Measurements from ENCODE around the gene ARHGAP6. TPM values are rescaled to one million over a fixed set of nuclear protein-coding genes. Genes with fewer than 3 reads are reported as not detected.

ARHGAP6 gene
- total and polyA plus RNA-seq, 8 donors = 7.0 to 25.4 (median 20.5) TPM

DNA sequence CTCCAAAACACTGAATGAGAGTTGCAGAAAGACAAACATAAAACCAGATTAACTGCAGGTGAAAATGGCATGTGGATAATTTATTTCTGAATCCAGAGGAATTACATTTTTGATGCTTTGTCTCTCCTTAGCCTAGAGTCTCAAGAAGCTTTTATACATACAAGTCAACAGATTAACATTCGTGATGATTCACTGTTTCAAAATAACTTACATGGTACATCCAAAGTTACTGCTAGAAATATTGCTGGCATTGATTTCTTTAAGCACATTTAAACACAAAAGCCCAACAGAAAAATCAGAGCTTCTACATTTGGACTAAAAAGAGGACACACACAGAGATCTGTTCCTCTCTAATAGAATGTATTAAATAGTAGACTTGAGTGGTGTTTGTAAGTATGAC lies 266.9 kb downstream of the ARHGAP6 start:
- no peaks in the 10 kb centered on the region for H3K9me3 ChIP-seq
- ATAC-seq (no peak), DNase-seq (no peak)
- H3K36me3 ChIP-seq = no peaks in the 10 kb centered on the region
- no peak overlapping the region for H3K27ac ChIP-seq
- H3K27me3 ChIP-seq = no peaks in the 10 kb centered on the region
- no peaks in the 10 kb centered on the region for H3K4me1 ChIP-seq
- TF ChIP-seq, protein P1, sequence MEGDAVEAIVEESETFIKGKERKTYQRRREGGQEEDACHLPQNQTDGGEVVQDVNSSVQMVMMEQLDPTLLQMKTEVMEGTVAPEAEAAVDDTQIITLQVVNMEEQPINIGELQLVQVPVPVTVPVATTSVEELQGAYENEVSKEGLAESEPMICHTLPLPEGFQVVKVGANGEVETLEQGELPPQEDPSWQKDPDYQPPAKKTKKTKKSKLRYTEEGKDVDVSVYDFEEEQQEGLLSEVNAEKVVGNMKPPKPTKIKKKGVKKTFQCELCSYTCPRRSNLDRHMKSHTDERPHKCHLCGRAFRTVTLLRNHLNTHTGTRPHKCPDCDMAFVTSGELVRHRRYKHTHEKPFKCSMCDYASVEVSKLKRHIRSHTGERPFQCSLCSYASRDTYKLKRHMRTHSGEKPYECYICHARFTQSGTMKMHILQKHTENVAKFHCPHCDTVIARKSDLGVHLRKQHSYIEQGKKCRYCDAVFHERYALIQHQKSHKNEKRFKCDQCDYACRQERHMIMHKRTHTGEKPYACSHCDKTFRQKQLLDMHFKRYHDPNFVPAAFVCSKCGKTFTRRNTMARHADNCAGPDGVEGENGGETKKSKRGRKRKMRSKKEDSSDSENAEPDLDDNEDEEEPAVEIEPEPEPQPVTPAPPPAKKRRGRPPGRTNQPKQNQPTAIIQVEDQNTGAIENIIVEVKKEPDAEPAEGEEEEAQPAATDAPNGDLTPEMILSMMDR (IDR thresholded peaks at IDR 0.05) = no peak
- H3K4me3 ChIP-seq = no peak overlapping the region
- intact Hi-C loops (cut with DNase I) = no loop called here

DNA sequence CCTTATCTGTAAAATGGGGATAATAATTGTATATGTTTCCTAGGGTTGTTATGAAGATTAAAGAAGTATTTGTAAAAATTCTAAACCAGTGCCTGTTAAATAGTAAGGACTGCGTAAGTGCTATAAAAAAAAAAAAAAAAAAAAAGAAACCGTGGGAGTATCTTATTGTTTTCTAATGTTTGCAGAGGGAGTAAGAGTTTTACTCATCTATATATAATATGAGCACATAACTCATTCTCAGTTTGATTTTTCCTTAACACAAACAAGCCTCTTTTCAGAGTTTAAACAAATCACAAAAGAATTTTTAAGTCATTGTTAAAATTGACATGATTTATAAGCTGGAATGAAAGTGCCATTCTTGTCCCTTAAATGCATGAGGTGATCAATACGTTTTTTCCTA lies 267.6 kb downstream of the ARHGAP6 start:
- TF ChIP-seq, protein P1 (IDR thresholded peaks at IDR 0.05) = no peak
- H3K27ac ChIP-seq = no peak overlapping the region
- no peaks in the 10 kb centered on the region for H3K4me1 ChIP-seq
- H3K36me3 ChIP-seq = no peaks in the 10 kb centered on the region
- no peaks in the 10 kb centered on the region for H3K27me3 ChIP-seq
- H3K4me3 ChIP-seq = no peak overlapping the region
- intact Hi-C loops (cut with DNase I) = no loop called here
- no peaks in the 10 kb centered on the region for H3K9me3 ChIP-seq
- no peak for ATAC-seq
- DNase-seq = no peak

DNA sequence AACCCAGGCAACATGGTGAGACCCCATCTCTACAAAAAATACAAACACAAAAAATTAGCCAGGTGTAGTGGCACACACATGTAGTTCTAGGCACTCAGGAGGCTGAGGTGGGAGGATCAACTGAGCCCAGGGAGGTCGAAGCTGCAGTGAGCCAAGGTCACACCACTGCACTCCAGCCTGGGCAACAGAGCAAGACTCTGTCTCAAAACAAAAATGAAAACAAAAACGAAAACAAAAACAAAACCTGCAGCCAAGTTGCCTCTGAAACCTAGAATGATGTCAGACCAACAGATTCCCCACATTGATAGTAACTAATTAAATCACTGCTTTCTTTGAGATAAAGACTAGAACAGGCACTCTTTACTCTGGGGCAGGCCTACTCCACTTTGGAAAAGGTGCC lies 268.0 kb downstream of the ARHGAP6 start:
- intact Hi-C loops (cut with DNase I) = no loop called here
- Histone ChIP-seq H3K4me1 (no peaks in the 10 kb centered on the region), H3K9me3 (no peaks in the 10 kb centered on the region), H3K27me3 (no peaks in the 10 kb centered on the region), H3K27ac (no peak overlapping the region), H3K4me3 (no peak overlapping the region), H3K36me3 (no peaks in the 10 kb centered on the region)
- DNase-seq (no peak), ATAC-seq (no peak)
- TF ChIP-seq, protein P1 (IDR thresholded peaks at IDR 0.05) = no peak

DNA sequence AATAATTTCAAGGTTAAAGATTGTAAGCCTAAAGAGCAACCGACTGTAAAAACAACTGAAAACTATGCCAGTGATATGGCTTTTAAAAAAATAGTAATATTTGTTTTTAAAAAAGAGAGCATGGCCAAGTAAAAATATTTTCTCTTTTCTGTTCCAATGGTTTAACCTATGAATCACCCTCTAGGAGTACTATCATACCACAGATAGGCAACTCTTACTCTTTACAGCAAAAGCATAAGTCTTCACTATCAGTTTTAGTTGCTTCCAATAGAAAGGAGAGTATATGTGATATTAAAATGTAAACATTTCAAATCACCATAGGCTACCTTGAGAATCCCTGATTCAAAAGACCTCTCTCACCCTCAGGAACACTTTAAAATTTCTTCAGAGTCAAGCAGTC lies 269.9 kb downstream of the ARHGAP6 start:
- ATAC-seq (no peak), DNase-seq (no peak)
- no peaks in the 10 kb centered on the region for H3K4me1 ChIP-seq
- intact Hi-C loops (cut with DNase I) = no loop called here
- H3K4me3 ChIP-seq = no peak overlapping the region
- no peaks in the 10 kb centered on the region for H3K9me3 ChIP-seq
- H3K27me3 ChIP-seq = no peaks in the 10 kb centered on the region
- no peak overlapping the region for H3K27ac ChIP-seq
- H3K36me3 ChIP-seq = no peaks in the 10 kb centered on the region
- TF ChIP-seq, protein P1 (IDR thresholded peaks at IDR 0.05) = no peak

DNA sequence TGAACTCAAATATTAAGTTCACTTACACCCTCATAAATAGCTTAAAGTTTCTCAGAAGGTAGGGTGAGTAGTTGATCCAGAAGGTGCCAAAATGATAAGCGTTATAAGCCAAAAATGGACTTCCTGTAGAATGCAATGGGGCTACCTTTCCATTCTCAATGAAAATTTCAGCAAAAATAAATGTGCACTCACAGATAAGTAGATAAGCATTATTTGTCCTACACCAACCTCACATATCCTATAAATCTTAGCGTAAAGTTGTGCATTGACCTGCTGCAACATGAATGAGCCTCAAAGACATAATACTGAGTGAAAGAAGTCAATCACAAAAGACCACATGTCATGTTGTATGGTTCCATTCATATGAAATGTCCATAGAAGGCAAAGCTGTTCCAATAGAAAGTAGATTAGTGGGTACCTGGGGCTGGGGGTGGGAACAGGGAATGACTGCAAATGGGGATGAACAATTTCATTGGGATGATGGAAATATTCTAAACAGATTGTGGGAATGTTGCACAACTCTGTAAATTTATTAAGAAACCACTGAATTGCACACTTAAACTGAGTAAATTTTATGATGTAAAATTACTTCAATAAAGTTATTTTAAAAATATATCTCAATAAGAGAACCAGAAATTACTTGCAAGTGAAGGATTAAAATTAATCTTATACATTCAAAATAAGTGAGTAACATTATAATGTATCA lies 271.6 kb downstream of the ARHGAP6 start:
- TF ChIP-seq, protein P1 (IDR thresholded peaks at IDR 0.05) = no peak
- intact Hi-C loops (cut with DNase I) = no loop called here
- H3K36me3 ChIP-seq = no peaks in the 10 kb centered on the region
- H3K4me1 ChIP-seq = no peaks in the 10 kb centered on the region
- ATAC-seq (no peak), DNase-seq (no peak)
- no peaks in the 10 kb centered on the region for H3K27me3 ChIP-seq
- H3K27ac ChIP-seq = no peak overlapping the region
- no peak overlapping the region for H3K4me3 ChIP-seq
- H3K9me3 ChIP-seq = no peaks in the 10 kb centered on the region
